GM10248 (cell line): Measurements from ENCODE around the gene KBTBD13.

Experiments
- CTCF ChIA-PET: fragments of 300-600 bp; sonication (Branson Sonifier 250); formaldehyde crosslinking; extraction: SDS; loops from one replicate; lab custom pipeline; 2021; ENCODE audit warnings: antibody characterized with exemption; lab: Yijun Ruan, JAX
- POLR2A ChIA-PET: fragments of 350-650 bp; sonication (Branson Sonifier 250); formaldehyde crosslinking; extraction: SDS; loops from one replicate; lab custom pipeline; 2020; ENCODE audit warnings: antibody characterized with exemption; lab: Yijun Ruan, JAX
- DNase-seq: peaks from one replicate; pipeline ENCODE4 v3.0.0; 2012; ENCODE audit errors: extremely low spot score
- CTCF ChIP-seq: IDR thresholded peaks from 2 replicates; pipeline ENCODE4 v1.5.1; 2012; ENCODE audit warnings: mild to moderate bottlenecking, low read depth; ENCODE audit errors: extremely low read depth, missing control alignments, control extremely low read depth

Gene KBTBD13

GRCh38 chr15:65032801-65033537, 43.6 kb upstream of the KBTBD13 start:
- DNase-seq = no peak
- peak; percentile 50 for TF ChIP-seq CTCF
- POLR2A ChIA-PET = interaction anchor here (2.6 kb wide), 1 partner anchor 272 kb away, joined by 9 read pairs; the partner anchor contains the start of gene RNU5B-1
- CTCF ChIA-PET = interaction anchor here (0.9 to 2.5 kb wide), 17 partner anchors 9 to 368 kb away, joined by 3 to 22 read pairs (median 4); partner anchors contain the start of genes KBTBD13 and SPG21

GRCh38 chr15:65033659-65034269, 42.8 kb upstream of the KBTBD13 start:
- DNase-seq = peak; percentile 60
- POLR2A ChIA-PET = interaction anchor here (1.0 to 2.6 kb wide), 2 partner anchors 264 to 271 kb away, joined by 5 to 9 read pairs; partner anchors contain the start of gene RNU5B-1
- CTCF ChIA-PET = interaction anchor here (0.6 to 2.5 kb wide), 27 partner anchors 9 to 367 kb away, joined by 3 to 22 read pairs (median 4); partner anchors contain the start of genes KBTBD13, PARP16, RNU5B-1 and SPG21
- peak; percentile 69 for TF ChIP-seq CTCF

GRCh38 chr15:65034719-65035118, 41.8 kb upstream of the KBTBD13 start:
- ChIA-PET CTCF (interaction anchor here (0.8 to 2.5 kb wide), 12 partner anchors 9 to 237 kb away, joined by 3 to 22 read pairs (median 5); partner anchors contain the start of gene KBTBD13), POLR2A (interaction anchor here (1.0 to 2.6 kb wide), 2 partner anchors 263 to 270 kb away, joined by 5 to 9 read pairs; partner anchors contain the start of gene RNU5B-1)
- DNase-seq = no peak
- TF ChIP-seq CTCF = no peak

GRCh38 chr15:65037309-65037708, 39.2 kb upstream of the KBTBD13 start:
- no peak for DNase-seq
- ChIA-PET CTCF (no interaction called here), POLR2A (no interaction called here)
- TF ChIP-seq CTCF = no peak

- DNase-seq = no peak
- POLR2A ChIA-PET = interaction anchor here (0.6 kb wide), 1 partner anchor 76 kb away, joined by 3 read pairs; no protein-coding TSS in a partner anchor
- TF ChIP-seq CTCF = no peak
- CTCF ChIA-PET = interaction anchor here (2.5 kb wide), 1 partner anchor 13 kb away, joined by 12 read pairs; no protein-coding TSS in a partner anchor
These were observed 38.1 kb upstream of the KBTBD13 start for GRCh38 chr15:65038428-65038827.

GRCh38 chr15:65038836-65039235, 37.7 kb upstream of the KBTBD13 start:
- ChIA-PET POLR2A (interaction anchor here (0.6 kb wide), 1 partner anchor 76 kb away, joined by 3 read pairs; no protein-coding TSS in a partner anchor), CTCF (interaction anchor here (1.0 to 2.5 kb wide), 2 partner anchors 9 to 13 kb away, joined by 3 to 12 read pairs; no protein-coding TSS in a partner anchor)

More at GRCh38 chr15:65038836-65039235, 37.7 kb upstream of the KBTBD13 start:
- no peak for DNase-seq
- no peak for TF ChIP-seq CTCF
